Anterior cingulate cortex (tissue), 58 donors: ENCODE results near the gene COX18.

ENCODE experiments used
- DNase-seq, 58 donors: peaks; one replicate each; lab custom pipeline; 2025; lab: John Stamatoyannopoulos, UW

The COX18 gene

GRCh38 chr4:73069338-73070073, at the start of gene COX18:
Gene COX18, minus strand, starts transcription at chr4:73069716. Its CDS starts 67 bp downstream, at chr4:73069649.
- peak; percentile 85 to 99 (median 96) for DNase-seq

- DNase-seq = no peak
These were observed 40.0 kb upstream of the COX18 start for GRCh38 chr4:73109493-73109892.

- no peak for DNase-seq
These were observed 35.2 kb upstream of the COX18 start for GRCh38 chr4:73104695-73105094.

GRCh38 chr4:73103799-73104503, 34.4 kb upstream of the COX18 start:
- DNase-seq = no peak

- no peak for DNase-seq
These were observed 29.6 kb upstream of the COX18 start for GRCh38 chr4:73099143-73099542.

- DNase-seq = no peak
These were observed 29.2 kb upstream of the COX18 start for GRCh38 chr4:73098713-73099112.

- DNase-seq = peak in 1 of 58 donors; percentile 11
These were observed 28.5 kb upstream of the COX18 start for GRCh38 chr4:73098016-73098415.

GRCh38 chr4:73092868-73093267, 23.4 kb upstream of the COX18 start:
- no peak for DNase-seq

GRCh38 chr4:73090738-73091137, 21.2 kb upstream of the COX18 start:
- DNase-seq = no peak

- DNase-seq = no peak
These were observed 18.4 kb upstream of the COX18 start for GRCh38 chr4:73087871-73088270.

GRCh38 chr4:73086095-73086868, 16.8 kb upstream of the COX18 start:
- DNase-seq = no peak

GRCh38 chr4:73080789-73081188, 11.3 kb upstream of the COX18 start:
- DNase-seq = peak in 14 of 58 donors; percentile 5 to 45 (median 14)

- DNase-seq = no peak
These were observed 6.3 kb upstream of the COX18 start for GRCh38 chr4:73075832-73076231.

GRCh38 chr4:73070074-73070390, 516 bp upstream of the COX18 start:
- DNase-seq = no peak

- peak in 1 of 58 donors; percentile 35 for DNase-seq
These were observed 802 bp downstream of the COX18 start for GRCh38 chr4:73068491-73069337.

- DNase-seq = no peak
These were observed 1.5 kb downstream of the COX18 start for GRCh38 chr4:73067971-73068394.

- DNase-seq = no peak
These were observed 2.6 kb downstream of the COX18 start for GRCh38 chr4:73066928-73067327.

- DNase-seq = no peak
These were observed 3.1 kb downstream of the COX18 start for GRCh38 chr4:73066445-73066844.

GRCh38 chr4:73064536-73064935, 5.0 kb downstream of the COX18 start:
- no peak for DNase-seq

- DNase-seq = no peak
These were observed 14.1 kb downstream of the COX18 start for GRCh38 chr4:73055241-73055897.
